ENCODE data around the gene PEPD. TPM values are rescaled to one million over a fixed set of nuclear protein-coding genes. Genes with fewer than 3 reads are reported as not detected.

Gene PEPD
- total and polyA plus RNA-seq, 2 experiments from 2014 or later, result 141 to 175 TPM

DNA sequence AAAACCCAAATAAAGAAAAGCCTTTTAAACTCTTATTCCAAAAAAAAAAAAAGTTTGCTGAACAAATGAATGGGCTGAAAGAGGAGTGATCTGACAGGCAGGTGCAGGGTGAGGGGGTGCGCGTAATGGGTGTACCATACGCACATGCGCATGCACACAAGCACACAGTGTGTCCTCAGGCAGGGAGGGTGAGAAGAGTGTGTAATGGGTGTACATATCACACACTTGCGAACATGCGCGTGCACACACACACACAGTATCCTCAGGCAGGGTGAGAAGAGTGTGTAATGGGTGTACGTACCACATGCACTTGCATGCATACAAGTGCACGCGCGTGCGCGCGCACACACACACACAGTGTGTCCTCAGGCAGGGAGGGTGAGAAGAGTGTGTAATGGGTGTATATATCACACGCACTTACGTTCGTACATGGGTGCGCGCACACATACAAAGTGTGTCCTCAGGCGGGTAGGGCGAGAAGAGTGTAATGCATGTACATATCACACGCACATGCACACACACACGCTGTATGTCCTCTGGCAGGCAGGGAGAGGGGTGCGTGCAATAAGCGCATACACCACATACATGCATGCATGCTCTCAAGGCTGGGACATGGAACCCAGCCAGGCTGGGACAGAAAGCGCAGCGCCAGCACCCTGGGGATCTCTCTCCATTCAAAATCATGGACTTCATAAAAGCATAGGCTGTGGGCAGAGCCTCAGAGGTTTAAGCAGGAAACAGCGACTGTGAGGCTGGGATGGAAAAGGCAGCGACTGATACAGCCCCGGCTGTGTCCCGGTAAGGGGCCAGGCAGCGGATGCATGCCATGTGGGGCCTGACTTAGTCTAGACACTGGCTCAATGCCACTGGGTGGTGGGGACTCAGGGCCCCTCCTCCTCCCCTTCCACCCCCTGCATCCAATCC, 77.7 kb downstream of the PEPD start:
- Histone ChIP-seq H3K79me2 (no peaks in the 10 kb centered on the region), H3K9me2 (replicated peaks; ENCODE audit: insufficient read depth) (no peaks in the 10 kb centered on the region), H3K4me1 (ENCODE audit: insufficient read depth) (no peaks in the 10 kb centered on the region), H3K4me2 (no peak overlapping the region), H4K20me1 (ENCODE audit: insufficient read depth, poor library complexity, severe bottlenecking) (no peaks in the 10 kb centered on the region), H3K9me3 (ENCODE audit: low read depth) (no peaks in the 10 kb centered on the region), H3K36me3 (replicated peaks; ENCODE audit: insufficient read depth, low read depth) (no peaks in the 10 kb centered on the region), H3K27me3 (no peaks in the 10 kb centered on the region), H2AFZ (no peak overlapping the region), H3K4me3 (no peak overlapping the region), H3K27ac (no peak overlapping the region)
- no peak for TF ChIP-seq CTCF (IDR thresholded peaks at IDR 0.05; ENCODE audit: poor library complexity)
- no peak for TF ChIP-seq EZH2 (IDR thresholded peaks at IDR 0.05; ENCODE audit: borderline replicate concordance)
- no peak for TF ChIP-seq EZH2phosphoT487 (IDR thresholded peaks at IDR 0.05; ENCODE audit: low read depth, severe bottlenecking, unreplicated experiment)
- 95% methylated on average over 32 of the region's 32 CpGs for WGBS (ENCODE audit: low lambda C conversion rate, missing lambda C conversion rate)
- no peak for DNase-seq (ENCODE audit: low spot score)

DNA sequence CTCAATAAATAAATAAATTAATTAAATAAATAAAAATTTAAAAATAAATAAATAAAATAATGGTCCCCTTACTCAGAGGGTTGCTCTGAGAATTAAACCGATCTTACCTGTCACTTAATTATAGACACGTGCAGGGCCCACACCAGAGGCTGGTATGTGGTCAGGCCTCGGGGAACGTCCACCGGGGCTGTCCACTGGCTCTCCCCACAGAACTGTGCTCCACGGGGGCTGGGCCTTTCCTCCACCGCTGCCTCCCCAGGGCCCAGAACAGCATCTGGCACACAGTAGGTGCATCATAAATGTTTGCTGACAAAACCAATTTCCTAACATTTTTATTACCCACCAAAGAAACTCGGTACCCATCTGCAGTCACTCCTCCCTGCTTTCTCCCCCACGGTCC, 78.9 kb downstream of the PEPD start:
- H4K20me1 ChIP-seq (ENCODE audit: insufficient read depth, poor library complexity, severe bottlenecking), result no peaks in the 10 kb centered on the region
- H3K27me3 ChIP-seq, result no peaks in the 10 kb centered on the region
- H3K9me3 ChIP-seq (ENCODE audit: low read depth), result no peaks in the 10 kb centered on the region
- no peak overlapping the region for H3K4me3 ChIP-seq
- H2AFZ ChIP-seq, result no peak overlapping the region
- H3K79me2 ChIP-seq, result no peaks in the 10 kb centered on the region
- no peaks in the 10 kb centered on the region for H3K9me2 ChIP-seq (replicated peaks; ENCODE audit: insufficient read depth)
- WGBS (ENCODE audit: low lambda C conversion rate, missing lambda C conversion rate), result 96% methylated on average over 9 of the region's 9 CpGs
- no peak for DNase-seq (ENCODE audit: low spot score)
- H3K4me2 ChIP-seq, result no peak overlapping the region
- TF ChIP-seq CTCF (IDR thresholded peaks at IDR 0.05; ENCODE audit: poor library complexity) (no peak), EZH2 (IDR thresholded peaks at IDR 0.05; ENCODE audit: borderline replicate concordance) (no peak), EZH2phosphoT487 (IDR thresholded peaks at IDR 0.05; ENCODE audit: low read depth, severe bottlenecking, unreplicated experiment) (no peak)
- no peak overlapping the region for H3K27ac ChIP-seq
- H3K4me1 ChIP-seq (ENCODE audit: insufficient read depth), result no peaks in the 10 kb centered on the region
- H3K36me3 ChIP-seq (replicated peaks; ENCODE audit: insufficient read depth, low read depth), result no peaks in the 10 kb centered on the region

- 97% methylated on average over 3 of the region's 3 CpGs for WGBS (ENCODE audit: low lambda C conversion rate, missing lambda C conversion rate)
- no peak overlapping the region for H3K4me3 ChIP-seq
- no peaks in the 10 kb centered on the region for H3K36me3 ChIP-seq (replicated peaks; ENCODE audit: insufficient read depth, low read depth)
- no peaks in the 10 kb centered on the region for H3K9me2 ChIP-seq (replicated peaks; ENCODE audit: insufficient read depth)
- no peaks in the 10 kb centered on the region for H3K9me3 ChIP-seq (ENCODE audit: low read depth)
- no peaks in the 10 kb centered on the region for H3K27me3 ChIP-seq
- H3K27ac ChIP-seq, result no peak overlapping the region
- H4K20me1 ChIP-seq (ENCODE audit: insufficient read depth, poor library complexity, severe bottlenecking), result no peaks in the 10 kb centered on the region
- DNase-seq (ENCODE audit: low spot score), result no peak
- no peak overlapping the region for H3K4me2 ChIP-seq
- no peak for TF ChIP-seq EZH2 (IDR thresholded peaks at IDR 0.05; ENCODE audit: borderline replicate concordance)
- TF ChIP-seq CTCF (IDR thresholded peaks at IDR 0.05; ENCODE audit: poor library complexity), result no peak
- no peak for TF ChIP-seq EZH2phosphoT487 (IDR thresholded peaks at IDR 0.05; ENCODE audit: low read depth, severe bottlenecking, unreplicated experiment)
- no peak overlapping the region for H2AFZ ChIP-seq
- no peaks in the 10 kb centered on the region for H3K4me1 ChIP-seq (ENCODE audit: insufficient read depth)
- no peaks in the 10 kb centered on the region for H3K79me2 ChIP-seq
Measured at GRCh38 chr19:33441828-33442227, 79.8 kb downstream of the PEPD start.

Measured in hepatocyte (in vitro differentiated cells).